Small intestine (tissue), 7 donors: Measurements from ENCODE around the gene NBEA. TPM values are rescaled to one million over a fixed set of nuclear protein-coding genes. Genes with fewer than 3 reads are reported as not detected.

Experiments
- DNase-seq, 2 donors: peaks; one replicate each; pipeline versions ENCODE4 v3.0.0 to v3.0.0-alpha.2; 2013
- FAIRE-seq: peaks from 2 replicates; lab custom pipeline; 2012; peaks lifted over from hg19 to GRCh38; lab: Jason Lieb, UNC
- H3K27ac ChIP-seq, 3 donors: one replicate each; pipeline ENCODE4 v1.5.1; 2013; ENCODE audit warnings: low read length in 2 of 3, mild to moderate bottlenecking in 2 of 3, control low read depth in 1 of 3, inconsistent platforms in 1 of 3, low read depth in 1 of 3, moderate library complexity in 1 of 3
- H3K27me3 ChIP-seq, 3 donors: one replicate each; pipeline ENCODE4 v1.6.1; 2013; ENCODE audit warnings: low read length in 3 of 3, inconsistent platforms in 1 of 3; ENCODE audit not compliant: control insufficient read depth in 3 of 3, insufficient read depth in 3 of 3
- H3K36me3 ChIP-seq, 3 donors: one replicate each; pipeline ENCODE4 v1.6.1; 2013; ENCODE audit warnings: low read length in 3 of 3, inconsistent platforms in 1 of 3, low read depth in 1 of 3, mild to moderate bottlenecking in 1 of 3, moderate library complexity in 1 of 3; ENCODE audit not compliant: control insufficient read depth in 3 of 3, insufficient read depth in 2 of 3
- H3K4me1 ChIP-seq, 3 donors: one replicate each; pipeline ENCODE4 v1.6.1; 2013; ENCODE audit warnings: low read length in 2 of 3, inconsistent platforms in 1 of 3, low read depth in 1 of 3, mild to moderate bottlenecking in 1 of 3, moderate library complexity in 1 of 3; ENCODE audit not compliant: control insufficient read depth in 3 of 3, insufficient read depth in 2 of 3
- H3K4me3 ChIP-seq, 3 donors: one replicate each; pipeline ENCODE4 v1.5.1; 2013; ENCODE audit warnings: low read length in 3 of 3, control low read depth in 1 of 3, inconsistent platforms in 1 of 3, low read depth in 1 of 3, mild to moderate bottlenecking in 1 of 3, moderate library complexity in 1 of 3
- H3K9me3 ChIP-seq, 2 donors: one replicate each; pipeline ENCODE4 v1.6.1; 2013; ENCODE audit warnings: low read depth in 1 of 2, low read length in 1 of 2; ENCODE audit not compliant: control insufficient read depth in 2 of 2, insufficient read depth in 1 of 2
- WGBS, 3 donors: extraction: QIAGEN DNeasy Blood & Tissue Kit; methylation state at CpG; one replicate each; pipeline ENCODE4 v1.1.7; 2013; 5-methylcytosine and 5-hydroxymethylcytosine counted together
- polyA plus RNA-seq, 4 donors: library from polyadenylated mRNA; stranded (reverse) in 3 of 4; unstranded in 1 of 4; fragments of 200-250 nt in 3 of 4; fragments of 120-200 nt in 1 of 4; gene quantifications; one replicate each; pipeline versions ENCODE4 v1.2.1 to v1.2.3, GENCODE V29; 2013
- donor health status: healthy with polysubstance abuse.
- donor health status: control.
- donor health status: control.
- donor health status: Bipolar disorder and iron deficiency.
- donor health status: healthy.

NBEA gene
- polyA plus RNA-seq, 4 donors = 1.1 to 3.1 (median 2.2) TPM

DNA sequence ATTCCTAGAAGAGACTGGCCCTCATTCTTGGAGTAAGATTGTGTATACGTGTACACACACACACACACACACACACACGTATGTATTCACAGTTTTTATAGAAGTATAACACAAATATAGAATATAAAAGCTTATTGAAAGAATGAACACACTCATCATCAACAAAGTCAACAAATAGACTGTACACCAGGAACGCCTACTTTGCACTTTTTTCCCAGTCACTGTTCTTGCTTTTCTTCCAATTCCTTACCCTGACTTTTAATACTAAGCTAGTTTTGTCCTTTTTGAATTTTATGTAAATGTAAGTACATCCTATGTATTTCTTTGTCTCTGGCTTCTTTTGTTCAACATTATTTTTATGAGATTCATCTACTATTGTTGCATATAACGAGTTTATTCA lies 269.9 kb downstream of the NBEA start:
- DNase-seq = no peak
- no peak overlapping the region for H3K4me3 ChIP-seq
- FAIRE-seq = no peak
- no peaks in the 10 kb centered on the region for H3K9me3 ChIP-seq
- no peaks in the 10 kb centered on the region for H3K27me3 ChIP-seq
- no peaks in the 10 kb centered on the region for H3K4me1 ChIP-seq
- H3K27ac ChIP-seq = no peak overlapping the region
- peaks cover 0 to 4% (median 0%) of the 10 kb centered on the region in 3 donors for H3K36me3 ChIP-seq
- WGBS, 3 donors = 88 to 90% (median 88%) methylated on average over 4 of the region's 4 CpGs

DNA sequence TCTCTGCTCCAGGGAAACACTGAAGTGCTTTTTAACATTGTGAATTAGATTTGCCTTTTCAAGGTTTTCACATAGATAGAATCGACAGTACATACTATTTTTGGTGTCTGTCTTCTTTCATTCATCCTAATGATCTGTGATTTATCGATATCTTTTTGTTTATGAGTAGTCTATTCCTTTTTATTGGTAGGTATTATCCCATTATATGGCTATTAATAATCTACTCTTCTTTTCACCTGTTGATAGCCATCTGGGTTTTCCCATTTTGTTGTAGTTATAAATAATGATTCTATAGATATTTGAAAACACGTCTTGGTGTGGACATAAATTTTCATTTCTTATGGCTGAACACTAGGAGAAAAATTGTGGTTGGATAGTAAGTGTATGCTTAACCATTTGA lies 271.8 kb downstream of the NBEA start:
- H3K4me1 ChIP-seq = no peaks in the 10 kb centered on the region

DNA sequence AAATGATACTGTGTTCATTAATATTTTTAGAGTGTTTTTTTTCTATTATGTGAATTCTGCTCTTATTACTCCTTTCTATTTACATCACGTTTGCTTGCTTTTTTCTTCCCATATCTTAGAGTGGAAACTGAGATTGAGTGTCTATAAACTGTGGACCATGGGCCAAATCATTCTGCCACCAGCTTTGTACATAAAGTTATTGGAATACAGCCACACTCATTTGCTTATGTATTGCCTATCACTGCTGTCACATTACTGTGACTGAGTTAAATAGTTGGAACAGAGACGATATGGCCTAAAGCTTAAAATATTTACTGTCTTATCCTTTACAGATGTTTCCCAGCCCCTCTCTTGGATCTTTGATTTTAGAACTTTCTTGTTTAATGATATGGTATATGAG lies 274.1 kb downstream of the NBEA start:
- no peaks in the 10 kb centered on the region for H3K9me3 ChIP-seq
- 66 to 70% (median 69%) methylated on average over 2 of the region's 2 CpGs for WGBS, 3 donors
- H3K27me3 ChIP-seq = no peaks in the 10 kb centered on the region
- H3K4me1 ChIP-seq = no peaks in the 10 kb centered on the region
- FAIRE-seq (no peak), DNase-seq (no peak)
- H3K4me3 ChIP-seq = no peak overlapping the region
- peaks cover 0 to 4% (median 0%) of the 10 kb centered on the region in 3 donors for H3K36me3 ChIP-seq
- H3K27ac ChIP-seq = no peak overlapping the region

More for the DNA sequence above, 271.8 kb downstream of the NBEA start:
- Histone ChIP-seq H3K27me3 (no peaks in the 10 kb centered on the region), H3K27ac (no peak overlapping the region), H3K36me3 (peaks cover 0 to 4% (median 0%) of the 10 kb centered on the region in 3 donors), H3K4me3 (no peak overlapping the region), H3K9me3 (no peaks in the 10 kb centered on the region)
- DNase-seq (no peak), FAIRE-seq (no peak)
- WGBS, 3 donors = 84 to 91% (median 87%) methylated on average over 3 of the region's 3 CpGs

DNA sequence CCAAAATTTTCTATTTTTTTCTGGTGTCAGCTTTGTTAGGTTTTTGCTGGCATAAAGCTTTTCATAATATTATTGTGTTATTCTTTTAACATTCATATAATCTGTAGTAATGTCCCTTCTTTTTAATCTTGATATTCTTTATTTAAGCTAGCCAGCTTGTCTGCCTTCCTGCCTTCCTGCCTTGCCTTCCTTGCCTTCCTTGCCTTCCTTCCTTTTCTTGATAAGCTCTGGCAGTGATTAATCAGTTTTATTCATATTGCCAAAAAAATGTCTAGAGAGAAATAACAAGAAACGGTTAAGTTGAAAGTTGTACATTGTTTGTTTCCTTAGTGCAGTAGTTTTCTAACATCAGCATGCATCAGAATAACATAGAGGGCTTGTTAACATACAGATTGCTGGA lies 277.0 kb downstream of the NBEA start:
- DNase-seq = no peak
- no peak overlapping the region for H3K27ac ChIP-seq
- no peaks in the 10 kb centered on the region for H3K27me3 ChIP-seq
- no peak for FAIRE-seq
- WGBS, 3 donors = 59 to 79% (median 75%) methylated on average over 1 of the region's 1 CpG
- H3K9me3 ChIP-seq = no peaks in the 10 kb centered on the region
- no peaks in the 10 kb centered on the region for H3K4me1 ChIP-seq
- no peak overlapping the region for H3K4me3 ChIP-seq
- no peaks in the 10 kb centered on the region for H3K36me3 ChIP-seq

DNA sequence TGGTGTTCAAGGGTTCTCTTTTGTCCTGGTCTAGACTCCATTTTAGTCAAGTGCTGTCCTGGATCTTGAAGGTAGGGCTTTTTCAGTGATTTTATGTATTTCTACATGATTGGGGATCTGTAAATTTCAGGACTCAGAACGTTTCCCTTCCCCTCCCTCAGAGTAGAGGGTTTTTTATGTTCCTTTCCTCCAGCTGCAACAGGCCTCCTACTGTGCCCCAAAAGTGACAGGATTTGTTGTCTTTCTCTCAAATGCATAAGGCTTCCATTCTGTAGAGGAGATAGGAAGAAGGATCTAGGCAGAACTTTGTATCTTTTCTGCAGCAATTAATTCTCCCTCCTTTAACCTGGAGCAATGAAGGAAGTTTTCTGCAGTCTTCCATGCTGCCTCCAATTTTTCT lies 283.1 kb downstream of the NBEA start:
- Histone ChIP-seq H3K4me3 (no peak overlapping the region), H3K27me3 (no peaks in the 10 kb centered on the region), H3K4me1 (no peaks in the 10 kb centered on the region), H3K27ac (no peak overlapping the region), H3K9me3 (no peaks in the 10 kb centered on the region), H3K36me3 (no peaks in the 10 kb centered on the region)
- DNase-seq (no peak), FAIRE-seq (no peak)
- WGBS, 3 donors = 35 to 77% (median 72%) methylated on average over 1 of the region's 1 CpG

DNA sequence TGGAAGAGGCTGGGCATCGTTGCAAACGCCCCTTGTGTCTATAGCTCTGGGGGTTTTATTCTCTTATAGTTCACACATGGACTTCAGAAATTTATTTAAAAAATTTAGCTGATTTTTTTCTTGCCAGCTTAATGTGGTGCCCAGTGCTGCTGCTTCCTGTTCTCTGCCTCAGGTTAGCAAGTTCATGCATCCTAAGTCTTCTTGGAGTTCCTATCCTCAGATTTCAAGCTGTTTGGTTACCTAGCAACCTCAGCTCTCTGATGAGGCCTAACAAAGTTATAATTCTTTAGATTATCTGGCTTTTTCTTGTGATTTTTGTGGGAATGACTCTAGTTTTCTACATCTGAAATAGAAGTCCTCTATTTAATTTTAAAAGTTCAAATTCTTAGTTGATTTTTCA lies 283.5 kb downstream of the NBEA start:
- FAIRE-seq = no peak
- WGBS, 3 donors = 87 to 93% (median 90%) methylated on average over 2 of the region's 2 CpGs
- H3K27me3 ChIP-seq = no peaks in the 10 kb centered on the region
- no peaks in the 10 kb centered on the region for H3K36me3 ChIP-seq
- no peak overlapping the region for H3K27ac ChIP-seq
- H3K9me3 ChIP-seq = no peaks in the 10 kb centered on the region
- no peaks in the 10 kb centered on the region for H3K4me1 ChIP-seq
- no peak overlapping the region for H3K4me3 ChIP-seq
- no peak for DNase-seq

DNA sequence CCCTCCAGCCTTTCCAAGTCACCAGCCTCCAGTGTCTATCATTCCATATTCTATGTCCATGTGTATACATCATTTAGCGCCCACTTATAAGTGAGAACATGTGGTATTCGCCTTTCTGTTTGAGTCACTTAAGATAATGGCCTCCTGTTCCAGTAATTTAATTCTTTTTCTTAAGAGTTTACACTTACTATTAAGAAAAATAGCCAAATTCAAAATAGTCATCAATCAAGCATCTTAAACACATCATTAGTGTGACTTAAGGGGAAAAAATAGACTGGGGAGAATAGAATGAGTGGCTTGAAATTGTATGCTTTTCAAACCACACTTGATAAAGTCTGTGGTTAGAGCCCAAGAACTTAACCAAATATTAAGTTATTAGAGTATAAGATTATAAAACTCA lies 286.5 kb downstream of the NBEA start:
- WGBS, 3 donors = 84 to 93% (median 86%) methylated on average over 2 of the region's 2 CpGs
- Histone ChIP-seq H3K27ac (no peak overlapping the region), H3K9me3 (no peaks in the 10 kb centered on the region), H3K36me3 (no peaks in the 10 kb centered on the region), H3K4me3 (no peak overlapping the region), H3K27me3 (no peaks in the 10 kb centered on the region), H3K4me1 (no peaks in the 10 kb centered on the region)
- DNase-seq (no peak), FAIRE-seq (no peak)

DNA sequence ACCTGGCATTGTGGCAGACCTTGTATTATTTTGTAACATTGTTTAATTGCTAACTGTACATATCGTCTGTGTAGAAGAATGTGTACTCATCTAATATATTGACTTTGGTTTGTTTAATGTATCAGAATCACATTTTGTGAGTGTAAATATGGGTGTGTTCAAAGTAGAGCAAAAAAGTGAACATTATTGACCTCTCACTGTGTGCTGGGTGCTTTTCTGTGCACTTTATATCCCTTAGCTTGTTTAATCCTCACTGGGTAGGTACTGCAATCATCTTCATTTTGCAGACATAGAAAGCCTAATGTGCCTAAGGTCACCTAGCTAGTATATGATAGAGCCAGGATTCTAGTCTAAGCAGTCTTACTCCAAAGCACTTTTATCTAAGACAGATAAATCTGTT lies 289.4 kb downstream of the NBEA start:
- H3K4me3 ChIP-seq = no peak overlapping the region
- no peaks in the 10 kb centered on the region for H3K27me3 ChIP-seq
- WGBS, 3 donors = 63 to 73% (median 67%) methylated on average over 1 of the region's 1 CpG
- FAIRE-seq = no peak
- H3K36me3 ChIP-seq = no peaks in the 10 kb centered on the region
- DNase-seq = peak in 1 of 2 donors; percentile 1
- H3K9me3 ChIP-seq = no peaks in the 10 kb centered on the region
- no peaks in the 10 kb centered on the region for H3K4me1 ChIP-seq
- H3K27ac ChIP-seq = no peak overlapping the region

DNA sequence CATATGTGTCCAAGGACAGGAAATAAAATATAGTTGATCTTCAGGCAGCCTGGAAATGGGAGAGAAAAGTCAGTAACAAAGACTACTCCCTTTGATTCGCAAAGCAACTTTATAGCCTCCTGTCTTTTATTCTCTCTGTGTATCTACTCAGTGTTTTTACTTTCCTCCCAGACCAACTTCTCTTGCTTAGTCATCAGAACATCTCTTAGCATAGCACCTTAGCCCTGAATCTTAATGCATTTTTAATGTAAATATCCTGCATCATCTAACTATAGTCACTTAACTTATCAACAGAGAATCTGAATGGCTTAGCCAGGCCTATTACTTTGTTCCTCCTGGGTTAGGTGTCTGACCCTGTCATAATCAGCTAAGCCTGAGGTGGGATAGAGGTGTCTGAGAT lies 296.2 kb downstream of the NBEA start:
- no peaks in the 10 kb centered on the region for H3K27me3 ChIP-seq
- no peak for FAIRE-seq

More for the DNA sequence above, 296.2 kb downstream of the NBEA start:
- WGBS, 3 donors = 88 to 100% (median 90%) methylated on average over 1 of the region's 1 CpG
- DNase-seq = no peak
- Histone ChIP-seq H3K4me3 (no peak overlapping the region), H3K36me3 (no peaks in the 10 kb centered on the region), H3K4me1 (no peaks in the 10 kb centered on the region), H3K9me3 (no peaks in the 10 kb centered on the region), H3K27ac (no peak overlapping the region)
